Stomach smooth muscle (tissue), 2 donors: ENCODE results near the gene TRIM8.

Experiments
- H3K27ac ChIP-seq: one replicate; pipeline ENCODE4 v1.7.0; 2013; ENCODE audit warnings: mild to moderate bottlenecking, low read length, inconsistent platforms
- H3K27me3 ChIP-seq, 2 donors: one replicate each; pipeline ENCODE4 v1.7.0; 2013; ENCODE audit warnings: low read length in 2 of 2; ENCODE audit not compliant: insufficient read depth in 2 of 2, control insufficient read depth in 1 of 2
- H3K36me3 ChIP-seq, 2 donors: one replicate each; pipeline ENCODE4 v1.7.0; 2013; ENCODE audit warnings: low read length in 2 of 2; ENCODE audit not compliant: control insufficient read depth in 2 of 2, insufficient read depth in 2 of 2
- H3K4me1 ChIP-seq: one replicate; pipeline ENCODE4 v1.7.0; 2013; ENCODE audit warnings: low read length; ENCODE audit not compliant: control insufficient read depth, insufficient read depth
- H3K4me3 ChIP-seq, 2 donors: one replicate each; pipeline ENCODE4 v1.7.0; 2013; ENCODE audit warnings: low read length in 2 of 2
- H3K9ac ChIP-seq, 2 donors: one replicate each; pipeline ENCODE4 v1.7.0; 2013; ENCODE audit warnings: low read length in 2 of 2, mild to moderate bottlenecking in 1 of 2
- H3K9me3 ChIP-seq, 2 donors: one replicate each; pipeline ENCODE4 v1.7.0; 2013; ENCODE audit warnings: low read length in 2 of 2; ENCODE audit not compliant: control insufficient read depth in 2 of 2
- donor health status: healthy.
- donor health status: Pancreatic carcinoma.

Gene TRIM8

GRCh38 chr10:102645388-102645740 is 1.1 kb downstream of the TRIM8 start:
- H3K36me3 ChIP-seq, result no peaks in the 10 kb centered on the region
- peaks cover 58% of the 10 kb centered on the region for H3K4me1 ChIP-seq
- no peaks in the 10 kb centered on the region for H3K9me3 ChIP-seq
- H3K27ac ChIP-seq, result peak overlapping the region; percentile 99
- no peaks in the 10 kb centered on the region for H3K27me3 ChIP-seq
- peak overlapping the region; percentile 79 to 92 for H3K4me3 ChIP-seq
- peak overlapping the region; percentile 78 to 97 for H3K9ac ChIP-seq

- peak overlapping the region; percentile 99 for H3K27ac ChIP-seq
- peak overlapping the region; percentile 78 to 97 for H3K9ac ChIP-seq
- H3K9me3 ChIP-seq, result no peaks in the 10 kb centered on the region
- peaks cover 64% of the 10 kb centered on the region for H3K4me1 ChIP-seq
- H3K27me3 ChIP-seq, result no peaks in the 10 kb centered on the region
- peak overlapping the region; percentile 79 to 92 for H3K4me3 ChIP-seq
- H3K36me3 ChIP-seq, result no peaks in the 10 kb centered on the region
These were observed 1.7 kb downstream of the TRIM8 start for GRCh38 chr10:102645741-102646609.

DNA sequence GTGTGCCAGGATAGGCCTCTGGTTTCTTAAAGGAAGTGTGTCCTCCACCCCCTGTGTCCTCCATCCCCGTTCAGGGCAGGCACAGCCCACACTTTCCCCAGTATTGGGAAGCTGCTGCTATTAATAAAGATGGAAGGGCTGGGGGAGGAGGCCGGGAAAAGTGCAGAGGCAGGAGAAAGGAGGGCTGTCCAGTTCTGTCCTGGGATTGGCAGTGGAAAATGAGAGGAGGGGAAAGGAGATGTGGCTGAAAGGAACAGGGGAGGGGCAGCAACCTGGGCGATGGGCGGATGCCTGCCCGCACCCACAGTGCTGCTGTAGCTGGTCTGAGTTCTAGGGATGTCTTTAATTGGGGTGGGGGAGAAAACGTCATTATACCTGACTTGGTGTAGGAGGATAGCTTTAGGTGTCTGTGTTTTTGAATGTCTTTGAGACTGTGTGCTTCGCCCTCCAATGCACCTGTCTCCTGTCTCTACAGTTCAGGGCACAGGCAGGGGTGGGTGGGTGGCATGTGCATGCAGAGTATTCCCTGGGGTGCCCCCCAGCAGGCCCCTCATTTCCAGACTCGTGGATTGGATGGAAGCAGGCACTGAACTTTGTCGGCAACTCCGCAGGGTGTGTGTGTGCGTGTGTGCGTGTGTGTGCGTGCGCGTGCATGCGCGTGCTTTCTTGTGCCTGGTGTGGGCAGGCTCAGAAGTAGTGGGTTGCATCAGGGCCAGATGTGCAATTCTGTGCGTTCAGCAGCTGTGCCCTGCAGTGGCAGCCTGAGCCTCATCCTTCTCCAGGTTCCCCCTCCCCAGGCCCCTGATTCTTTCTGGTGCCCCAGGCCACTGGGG is 2.5 kb downstream of the TRIM8 start:
- Histone ChIP-seq H3K4me1 (peaks cover 73% of the 10 kb centered on the region), H3K4me3 (peak overlapping the region; percentile 79 to 92)

DNA sequence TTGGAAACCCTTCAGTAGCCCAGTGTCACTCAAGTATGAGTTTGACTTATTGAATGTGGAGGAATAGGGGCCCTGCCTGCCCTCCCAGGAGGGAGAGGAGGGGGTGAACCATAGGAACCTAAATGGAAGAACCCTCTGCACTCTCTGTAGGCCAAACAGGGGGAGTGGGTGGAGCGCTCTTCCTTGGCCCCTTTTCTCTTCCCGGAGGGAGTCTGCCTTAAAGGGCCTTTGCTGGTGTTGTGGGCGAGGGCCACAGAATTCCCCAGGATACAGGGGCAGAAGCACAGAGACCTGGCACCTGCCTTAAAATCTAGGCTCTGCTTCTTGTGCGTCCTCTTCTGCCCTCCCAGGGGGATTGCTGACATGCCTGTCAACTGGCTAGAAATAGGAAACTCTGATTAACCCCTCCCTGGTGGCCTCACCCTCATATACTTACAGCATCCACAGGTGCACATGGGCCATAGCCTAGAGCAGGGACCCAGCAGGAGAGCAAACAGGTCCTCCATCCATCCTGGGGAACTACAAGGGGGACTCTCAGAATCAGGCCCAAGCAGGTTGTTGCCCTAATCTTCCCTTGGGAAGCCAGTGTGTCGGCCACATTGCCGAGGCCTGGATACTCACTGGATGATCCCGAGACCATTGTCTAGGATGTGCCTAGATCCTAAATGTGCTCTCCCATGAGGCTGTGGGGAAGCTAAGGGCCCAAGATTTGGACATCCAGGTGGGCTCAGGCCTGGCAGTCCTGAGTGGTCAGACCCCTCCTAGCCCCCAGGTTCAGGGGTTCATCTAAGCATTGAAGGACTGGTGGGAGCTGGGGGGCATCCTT is 3.4 kb downstream of the TRIM8 start:
- H3K27ac ChIP-seq, result peak overlapping the region; percentile 99
- peak overlapping the region; percentile 55 to 78 for H3K9ac ChIP-seq
- peak overlapping the region; percentile 79 to 92 for H3K4me3 ChIP-seq
- no peaks in the 10 kb centered on the region for H3K9me3 ChIP-seq
- H3K4me1 ChIP-seq, result peaks cover 77% of the 10 kb centered on the region
- H3K27me3 ChIP-seq, result no peaks in the 10 kb centered on the region
- H3K36me3 ChIP-seq, result peaks cover 0 to 3% of the 10 kb centered on the region in 2 donors

More for the DNA sequence above, 2.5 kb downstream of the TRIM8 start:
- Histone ChIP-seq H3K9ac (peak overlapping the region; percentile 78 to 97), H3K27me3 (no peaks in the 10 kb centered on the region), H3K9me3 (no peaks in the 10 kb centered on the region), H3K36me3 (peaks cover 0 to 1% of the 10 kb centered on the region in 2 donors), H3K27ac (peak overlapping the region; percentile 99)

- peak overlapping the region; percentile 45 to 92 for H3K4me3 ChIP-seq
These were observed 4.1 kb downstream of the TRIM8 start for GRCh38 chr10:102648269-102648888.

DNA sequence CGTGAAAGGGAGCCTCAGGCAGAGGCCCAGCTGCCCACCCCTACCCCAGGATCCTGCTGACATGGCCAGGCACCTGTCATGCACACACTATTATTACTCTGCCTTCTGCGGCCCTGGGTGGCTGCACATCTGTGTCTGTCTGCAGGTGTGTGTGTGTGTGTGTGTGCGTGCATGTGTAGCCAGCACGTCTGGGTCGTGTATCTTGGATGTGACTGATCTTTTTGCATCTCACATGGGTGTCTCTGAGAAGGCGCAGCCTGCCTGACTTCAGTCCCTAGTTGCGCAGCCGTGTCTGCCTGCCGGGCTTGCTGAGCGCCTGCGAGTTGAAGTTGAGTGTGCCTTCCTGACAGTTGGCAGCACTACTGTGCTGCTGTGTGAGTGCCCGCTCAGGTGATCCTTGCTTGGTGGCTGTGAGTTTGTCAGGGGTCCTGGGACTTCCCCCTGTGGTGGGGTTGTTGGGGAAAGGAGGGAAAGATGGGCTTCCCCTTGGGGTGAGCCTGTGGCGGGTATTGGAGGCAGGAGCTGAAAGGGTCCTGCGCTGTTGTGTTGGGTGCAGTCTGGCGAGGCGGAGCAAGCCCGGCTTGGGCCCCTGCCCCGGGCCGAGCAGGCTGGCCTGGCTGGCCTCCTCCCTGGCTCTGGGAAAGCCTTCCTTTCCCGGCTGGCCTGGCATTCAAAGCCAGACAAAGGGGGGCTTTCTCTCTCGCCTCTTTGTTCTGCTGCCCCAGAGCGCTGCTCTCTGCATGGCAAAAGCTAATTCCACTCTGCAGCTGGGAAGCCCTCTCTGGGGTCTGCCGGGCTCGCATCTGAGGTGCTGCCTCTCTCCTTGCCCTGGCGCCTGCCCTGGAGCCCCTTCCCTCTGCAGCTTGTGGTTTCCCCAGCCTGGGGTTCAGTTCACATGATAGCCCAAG is 4.9 kb downstream of the TRIM8 start:
- H3K9ac ChIP-seq, result peak overlapping the region; percentile 47 to 50
- H3K4me3 ChIP-seq, result peak overlapping the region; percentile 45 to 92
- peak overlapping the region; percentile 99 for H3K27ac ChIP-seq
- H3K36me3 ChIP-seq, result peaks cover 11 to 13% of the 10 kb centered on the region in 2 donors
- H3K4me1 ChIP-seq, result peaks cover 87% of the 10 kb centered on the region
- H3K9me3 ChIP-seq, result no peaks in the 10 kb centered on the region
- no peaks in the 10 kb centered on the region for H3K27me3 ChIP-seq

More at GRCh38 chr10:102648269-102648888, 4.1 kb downstream of the TRIM8 start:
- Histone ChIP-seq H3K36me3 (peaks cover 5 to 7% of the 10 kb centered on the region in 2 donors), H3K9me3 (no peaks in the 10 kb centered on the region), H3K27ac (peak overlapping the region; percentile 99), H3K4me1 (peaks cover 81% of the 10 kb centered on the region), H3K27me3 (no peaks in the 10 kb centered on the region), H3K9ac (peak overlapping the region; percentile 37 to 55)

GRCh38 chr10:102649797-102650654 is 5.7 kb downstream of the TRIM8 start:
- peak overlapping the region in 1 of 2 donors; percentile 92 for H3K4me3 ChIP-seq
- H3K4me1 ChIP-seq, result peaks cover 82% of the 10 kb centered on the region
- peak overlapping the region; percentile 99 for H3K27ac ChIP-seq
- peak overlapping the region in 1 of 2 donors; percentile 50 for H3K9ac ChIP-seq
- no peaks in the 10 kb centered on the region for H3K9me3 ChIP-seq
- H3K36me3 ChIP-seq, result peaks cover 18 to 19% of the 10 kb centered on the region in 2 donors
- H3K27me3 ChIP-seq, result no peaks in the 10 kb centered on the region

DNA sequence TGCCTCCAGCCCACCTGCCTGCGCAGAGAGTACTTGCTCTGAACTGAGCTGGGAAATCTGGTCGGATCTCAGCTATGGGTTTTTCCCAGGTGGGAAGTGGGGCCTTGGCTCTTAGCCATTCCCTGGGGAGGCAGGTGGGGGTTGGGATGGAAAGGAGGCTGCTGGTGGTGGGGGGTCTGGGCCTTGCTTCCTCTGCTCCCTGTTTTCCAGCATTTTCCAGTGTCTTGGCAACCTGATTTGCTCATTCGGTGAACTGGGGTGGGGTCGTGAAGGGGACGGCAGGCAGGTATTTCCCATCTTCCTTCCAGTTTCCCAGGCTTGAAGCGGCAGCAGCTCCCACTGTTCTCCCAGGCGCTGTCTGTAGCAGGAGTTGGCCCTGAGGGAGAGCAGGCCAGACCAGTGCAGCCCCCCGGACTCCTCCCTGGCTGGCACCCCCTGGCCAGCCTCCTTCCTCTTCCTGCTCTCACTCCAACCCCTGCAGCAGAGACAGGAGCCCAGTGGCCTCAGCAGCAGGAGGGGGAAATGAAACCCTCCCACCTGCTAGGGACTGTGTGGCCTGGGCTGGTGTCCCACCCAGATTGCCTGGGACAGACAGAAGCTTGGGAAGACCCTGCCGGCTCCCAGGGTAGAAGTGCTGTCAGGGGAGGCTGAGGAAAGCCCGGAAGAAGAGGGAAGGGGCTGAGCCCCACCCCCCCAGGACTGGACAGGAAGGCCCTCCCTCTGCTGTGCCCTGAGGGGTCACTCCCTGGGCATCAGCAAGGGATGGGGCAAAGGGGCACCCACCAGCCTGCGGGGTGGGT is 6.6 kb downstream of the TRIM8 start:
- Histone ChIP-seq H3K4me1 (peaks cover 74% of the 10 kb centered on the region), H3K36me3 (peaks cover 26 to 27% of the 10 kb centered on the region in 2 donors)

More for the DNA sequence above, 6.6 kb downstream of the TRIM8 start:
- H3K4me3 ChIP-seq, result no peak overlapping the region
- no peaks in the 10 kb centered on the region for H3K27me3 ChIP-seq
- H3K9me3 ChIP-seq, result no peaks in the 10 kb centered on the region
- no peak overlapping the region for H3K27ac ChIP-seq
- H3K9ac ChIP-seq, result no peak overlapping the region
